Measurements from ENCODE around the gene EVI5. TPM values are rescaled to one million over a fixed set of nuclear protein-coding genes. Genes with fewer than 3 reads are reported as not detected.

Gene EVI5
- total RNA-seq, 1 donor from 2014 or later: 34.4 TPM

- no peak for DNase-seq
Observed at GRCh38 chr1:92511541-92511940, 273.4 kb downstream of the EVI5 start.

DNA sequence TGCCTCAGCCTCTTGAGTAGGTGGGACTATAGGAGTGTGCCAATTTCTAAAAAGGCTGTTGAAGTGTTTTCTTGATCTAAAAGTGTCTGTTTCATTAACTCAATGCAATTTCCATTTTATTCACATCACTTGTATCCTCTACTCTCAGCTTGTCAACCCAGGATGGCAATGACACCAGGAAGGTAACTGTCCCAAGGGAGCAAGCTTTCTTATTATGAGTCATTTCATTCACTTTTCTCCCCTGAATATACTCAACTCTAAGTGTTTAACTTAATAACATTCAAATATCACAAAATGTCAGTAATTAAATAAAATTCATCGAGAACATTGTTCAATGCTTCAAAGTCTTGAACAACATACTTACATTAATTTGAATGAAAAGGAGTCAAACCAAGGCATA, 275.3 kb downstream of the EVI5 start:
- no peak for DNase-seq

- no peak for DNase-seq
Observed at GRCh38 chr1:92505015-92505692, 279.8 kb downstream of the EVI5 start.

- DNase-seq: no peak
Observed at GRCh38 chr1:92504291-92505014, 280.5 kb downstream of the EVI5 start.

DNA sequence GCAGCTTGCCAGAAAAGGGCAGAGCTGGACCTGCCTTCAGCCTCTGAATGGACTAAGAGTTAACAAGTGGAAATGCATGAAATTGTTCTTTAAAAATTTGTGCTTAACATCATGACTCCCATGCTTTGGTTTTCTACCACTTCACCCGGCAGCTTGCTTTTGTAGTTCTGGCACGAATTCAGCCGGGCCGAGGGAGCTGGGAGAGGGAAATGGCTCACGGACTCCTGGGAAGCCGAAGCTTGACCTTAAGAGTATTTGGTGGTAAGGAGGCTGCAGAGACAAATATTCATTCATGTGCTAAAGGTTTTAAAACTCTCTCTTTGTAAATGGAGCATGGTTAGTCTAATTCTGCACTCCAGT, 281.0 kb downstream of the EVI5 start:
- no peak for DNase-seq

- no peak for DNase-seq
Observed at GRCh38 chr1:92503043-92503925, 281.6 kb downstream of the EVI5 start.

- DNase-seq: no peak
Observed at GRCh38 chr1:92502247-92502646, 282.7 kb downstream of the EVI5 start.

GRCh38 chr1:92500552-92500951, 284.4 kb downstream of the EVI5 start:
- no peak for DNase-seq

GRCh38 chr1:92495392-92496063, 289.4 kb downstream of the EVI5 start:
- DNase-seq: no peak

- DNase-seq: no peak
Observed at GRCh38 chr1:92494485-92495141, 290.3 kb downstream of the EVI5 start.

- DNase-seq: no peak
Observed at GRCh38 chr1:92493139-92493538, 291.8 kb downstream of the EVI5 start.

GRCh38 chr1:92488832-92489231, 296.1 kb downstream of the EVI5 start:
- DNase-seq: no peak

- DNase-seq: no peak
Observed at GRCh38 chr1:92488416-92488815, 296.5 kb downstream of the EVI5 start.

DNA sequence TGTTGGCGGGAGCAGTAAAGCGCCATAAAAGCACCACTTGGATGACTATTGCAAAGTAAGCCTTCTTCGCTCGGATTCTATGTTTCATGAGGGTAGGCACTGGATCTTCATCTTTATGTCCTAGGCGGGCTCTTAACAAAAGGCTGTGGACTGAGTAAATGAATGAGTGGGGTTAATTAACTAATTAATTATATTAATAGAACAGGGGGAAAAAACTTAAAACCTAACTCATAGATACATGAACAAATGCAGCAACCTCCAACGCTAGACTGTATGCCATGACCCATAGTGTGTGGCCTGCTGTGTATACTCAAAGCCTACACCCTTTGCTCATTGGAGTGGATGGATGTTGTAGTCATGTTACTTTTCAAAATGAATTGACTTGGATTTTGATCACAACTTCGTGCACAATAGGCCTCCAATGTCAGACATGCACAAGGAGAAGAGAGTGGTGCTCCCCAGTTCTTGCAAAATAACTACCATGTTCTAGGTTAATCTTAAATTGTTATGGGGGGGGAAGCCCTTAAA, 297.8 kb downstream of the EVI5 start:
- no peak for DNase-seq

DNA sequence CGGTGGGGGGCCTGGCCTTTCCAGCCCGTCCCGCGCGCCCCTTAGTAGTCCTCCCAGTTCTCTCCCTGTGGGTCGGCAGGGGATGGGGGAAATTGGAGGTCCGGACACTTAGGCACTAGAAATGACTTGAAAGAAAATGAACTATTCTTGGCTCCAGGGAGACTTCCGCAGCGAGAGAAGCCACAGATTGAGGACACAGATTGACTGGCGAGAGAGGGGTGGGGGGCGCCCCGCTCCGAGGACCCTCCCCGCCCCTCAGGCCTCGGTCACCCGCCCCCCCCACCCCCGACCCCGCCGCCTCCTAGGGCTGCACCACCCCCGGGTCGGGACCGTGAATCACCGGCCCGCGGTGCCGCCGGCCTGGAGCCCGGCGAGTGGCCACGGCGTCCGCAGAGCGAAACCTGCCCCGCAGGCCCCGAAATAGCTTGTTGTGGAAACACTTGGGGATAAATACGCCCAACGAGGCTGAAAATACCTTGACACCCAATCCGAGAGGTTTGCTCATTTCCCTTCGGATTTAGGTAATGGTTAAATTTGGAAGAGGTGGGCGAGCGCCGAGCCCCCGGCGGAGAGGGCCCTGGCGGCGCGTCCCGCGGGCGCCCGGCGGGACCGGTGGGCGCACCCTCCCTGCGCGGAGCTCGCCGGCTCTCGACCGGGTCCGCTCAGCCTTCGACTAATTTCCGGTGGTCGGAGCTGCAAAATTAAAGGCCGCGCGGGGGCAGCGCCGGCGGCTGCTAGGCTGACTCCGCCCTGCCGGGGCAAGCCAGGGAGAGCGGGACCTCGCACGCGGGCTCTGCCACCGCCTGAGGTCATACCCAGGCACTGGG, 298.4 kb downstream of the EVI5 start, which contains the start of gene GFI1:
GFI1 (minus strand) TSS at position 675 of the 827 bp plus-strand sequence. CDS start 3,438 bp downstream, outside the sequence.
- peak; percentile 19 for DNase-seq

DNA sequence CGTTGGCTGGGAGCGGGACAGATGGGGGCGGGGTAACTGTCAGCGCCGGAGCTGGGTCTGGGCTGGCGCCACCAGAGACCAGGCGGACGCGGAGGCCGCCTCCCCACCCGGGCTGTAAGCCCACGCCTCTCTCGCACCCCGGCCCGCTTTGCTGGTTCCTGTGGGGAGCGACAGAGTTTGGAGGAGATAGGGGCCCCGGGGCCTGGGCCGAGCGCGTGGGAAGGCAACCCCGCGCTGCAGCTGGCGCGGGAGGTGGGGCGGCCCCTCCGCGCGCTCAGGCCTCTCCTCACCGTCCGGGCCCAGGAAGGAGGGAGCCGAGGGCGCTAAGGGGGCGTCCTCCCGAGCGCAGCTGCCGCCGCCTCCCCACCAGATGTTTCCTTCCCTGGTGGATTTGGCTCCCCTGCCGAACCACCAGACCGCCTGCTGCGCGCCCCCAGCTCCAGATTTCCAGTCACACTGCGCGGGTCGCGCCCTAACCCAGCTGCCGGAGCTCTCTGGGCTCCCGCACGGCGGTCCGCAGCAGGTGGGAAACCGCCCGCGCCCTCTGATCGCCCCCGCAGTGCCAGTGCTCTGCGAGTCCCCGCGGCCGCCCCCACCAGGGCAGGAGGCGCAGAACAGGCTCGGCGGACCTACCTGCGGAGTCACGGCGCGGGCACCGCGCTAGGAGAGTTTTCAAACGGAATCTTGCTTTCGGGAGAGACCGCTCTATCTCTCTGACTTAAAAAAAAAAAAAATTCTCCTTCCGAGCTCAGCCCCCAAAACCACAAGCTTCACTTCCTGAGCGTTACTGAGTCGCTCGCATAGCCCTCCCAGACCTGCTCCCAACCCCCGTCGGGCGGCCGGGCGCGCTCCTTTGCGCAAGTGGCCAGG, 299.3 kb downstream of the EVI5 start:
- peak; percentile 48 for DNase-seq

- DNase-seq: peak; percentile 37
Observed at GRCh38 chr1:92484472-92485380, 300.2 kb downstream of the EVI5 start.
